Mesodermal cell (in vitro differentiated cells): ENCODE data around the gene OAS3.

Source experiments
- H3K27ac ChIP-seq: 2 replicates; pipeline ENCODE4 v1.7.0; 2013; ENCODE audit warnings: mild to moderate bottlenecking, low read depth, low read length, moderate library complexity; ENCODE audit not compliant: severe bottlenecking
- H3K36me3 ChIP-seq: 2 replicates; pipeline ENCODE4 v1.7.1; 2013; ENCODE audit warnings: mild to moderate bottlenecking, low read length, moderate library complexity; ENCODE audit not compliant: control insufficient read depth, insufficient read depth
- H3K4me1 ChIP-seq: one replicate; pipeline ENCODE4 v1.7.1; 2013; ENCODE audit warnings: mild to moderate bottlenecking, low read length; ENCODE audit not compliant: insufficient read depth, control insufficient read depth, poor library complexity, severe bottlenecking
- H3K4me3 ChIP-seq: 2 replicates; pipeline ENCODE4 v1.7.0; 2013; ENCODE audit warnings: low read length, control low read depth, mild to moderate bottlenecking; ENCODE audit not compliant: insufficient read depth, poor library complexity, severe bottlenecking; ENCODE audit errors: extremely low read depth
- H3K9me3 ChIP-seq: 2 replicates; pipeline ENCODE4 v1.7.1; 2013; ENCODE audit warnings: mild to moderate bottlenecking, low read length, moderate library complexity; ENCODE audit not compliant: control insufficient read depth
- WGBS, 2 experiments: methylation state at CpG; one replicate each; pipeline ENCODE4 v1.1.5; 2013; ENCODE audit warnings: missing lambda C conversion rate in 2 of 2; ENCODE audit not compliant: insufficient coverage in 2 of 2; 5-methylcytosine and 5-hydroxymethylcytosine counted together

The OAS3 gene

GRCh38 chr12:113019025-113019424 lies 80.8 kb downstream of the OAS3 start:
- Histone ChIP-seq H3K27ac (no peak overlapping the region), H3K4me1 (peaks cover 11% of the 10 kb centered on the region), H3K4me3 (no peak overlapping the region), H3K9me3 (no peaks in the 10 kb centered on the region), H3K36me3 (no peaks in the 10 kb centered on the region)
- 52 to 80% methylated on average over 2 to 3 of the region's 4 CpGs for WGBS, 2 experiments

- 100% methylated on average over 1 of the region's 1 CpG for WGBS, 2 experiments
- H3K9me3 ChIP-seq: no peaks in the 10 kb centered on the region
- H3K4me1 ChIP-seq: peaks cover 11% of the 10 kb centered on the region
- H3K4me3 ChIP-seq: no peak overlapping the region
- no peaks in the 10 kb centered on the region for H3K36me3 ChIP-seq
- no peak overlapping the region for H3K27ac ChIP-seq
Observed at GRCh38 chr12:113021500-113021899, 83.2 kb downstream of the OAS3 start.
